ENCODE results near the gene CHD5.

The CHD5 gene

DNA sequence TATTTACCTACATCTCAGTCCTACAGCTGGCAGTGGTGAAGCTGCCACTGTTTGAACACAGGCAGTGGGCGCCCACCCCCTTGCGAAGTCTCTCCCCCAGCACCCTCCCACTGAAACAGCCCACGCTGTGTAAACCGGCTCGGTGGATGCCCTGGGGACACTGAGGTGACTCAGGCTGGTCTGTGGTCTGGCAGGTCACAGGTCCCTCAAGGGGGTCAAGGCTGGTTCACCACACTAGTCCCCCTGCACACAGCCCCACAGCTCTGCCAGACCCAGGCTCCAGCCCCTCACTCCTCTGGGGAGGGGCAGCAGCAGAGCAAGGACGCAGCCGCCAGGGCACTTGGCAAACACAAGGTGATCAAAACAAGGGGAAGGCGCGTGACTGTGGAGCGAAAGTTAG, 7.6 kb downstream of the CHD5 start:
- no peak for DNase-seq (ENCODE audit: low read depth)

DNA sequence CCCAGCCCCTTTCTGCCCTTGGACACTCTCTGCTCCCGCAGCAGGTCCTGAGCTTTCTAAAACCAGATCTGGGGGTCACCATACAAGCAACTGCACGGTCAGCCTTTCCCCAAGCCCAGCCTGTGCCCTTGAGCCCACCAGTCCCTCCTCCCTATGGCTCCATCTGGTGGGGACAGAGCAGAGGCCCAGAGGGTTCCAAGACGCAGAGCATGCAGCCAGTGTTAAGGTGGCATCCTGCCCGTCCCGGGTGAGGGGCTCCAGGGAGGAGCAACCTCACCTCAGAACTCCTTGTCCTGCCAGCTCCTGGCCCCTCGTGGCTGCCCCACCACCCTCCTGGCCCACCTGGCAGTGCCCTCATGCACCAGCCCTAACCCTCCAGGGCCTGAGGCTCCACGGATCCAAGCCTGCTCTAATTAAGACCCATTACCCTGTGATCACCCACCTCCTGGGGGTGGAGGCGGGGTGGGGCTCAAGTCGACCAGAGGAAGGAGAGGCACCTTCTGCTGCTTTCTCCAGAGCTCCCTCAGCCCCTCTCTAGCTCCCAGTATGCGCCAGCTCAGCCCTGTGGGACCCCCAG, 8.5 kb downstream of the CHD5 start:
- no peak for DNase-seq (ENCODE audit: low read depth)

DNA sequence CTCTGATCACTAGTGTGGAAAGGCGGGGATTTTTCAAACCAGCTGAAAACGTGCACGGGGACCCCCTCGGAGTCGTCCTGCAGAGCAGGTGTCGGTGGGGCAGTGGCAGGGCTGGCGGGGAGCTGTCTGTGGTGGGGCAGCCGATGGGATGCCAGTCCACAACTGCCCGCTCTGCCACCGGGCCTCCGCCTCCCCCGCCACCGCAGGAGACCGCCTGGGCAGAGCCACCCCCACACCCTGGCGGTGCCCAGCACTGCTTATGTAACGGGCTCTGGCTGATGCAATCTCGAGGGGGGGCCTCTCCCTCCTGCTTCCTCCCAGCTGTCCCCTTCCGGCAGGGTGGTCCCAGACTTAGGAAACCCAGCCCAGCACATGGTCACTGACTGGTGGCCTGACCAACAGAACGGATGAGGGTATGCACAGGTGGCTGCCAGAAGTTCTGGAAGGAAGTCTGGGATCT, 9.3 kb downstream of the CHD5 start:
- no peak for DNase-seq (ENCODE audit: low read depth)

DNA sequence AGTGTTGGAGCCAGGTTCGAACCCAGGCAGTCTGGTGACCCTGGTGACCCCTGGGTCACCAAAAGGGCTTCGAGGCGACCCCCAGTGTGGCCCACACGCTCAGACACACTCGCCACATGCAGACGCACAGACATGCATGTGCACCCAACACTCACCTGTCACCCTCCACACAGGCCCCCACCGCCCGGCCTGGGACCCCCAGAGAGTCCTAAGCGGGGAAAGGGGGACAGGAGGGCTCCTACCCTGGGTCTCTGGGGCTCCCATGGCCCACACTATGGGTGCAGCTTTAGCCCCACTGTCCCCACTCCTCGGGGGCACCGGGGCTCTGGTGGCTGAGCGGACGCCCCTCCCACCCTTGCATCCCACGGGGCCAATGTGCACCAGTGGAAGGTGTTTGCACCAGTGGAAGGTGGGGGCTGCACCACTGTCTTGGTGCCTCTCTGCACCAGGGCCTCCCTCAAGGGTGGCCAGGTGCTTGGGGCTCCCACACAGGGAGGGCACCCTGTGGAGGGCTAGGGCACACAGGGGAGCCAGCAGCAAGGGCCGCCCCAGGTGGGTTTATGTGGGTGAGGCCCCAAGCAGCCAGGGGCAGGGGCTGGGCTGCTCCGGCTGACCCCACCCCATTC, 9.9 kb downstream of the CHD5 start:
- no peak for DNase-seq (ENCODE audit: low read depth)

DNA sequence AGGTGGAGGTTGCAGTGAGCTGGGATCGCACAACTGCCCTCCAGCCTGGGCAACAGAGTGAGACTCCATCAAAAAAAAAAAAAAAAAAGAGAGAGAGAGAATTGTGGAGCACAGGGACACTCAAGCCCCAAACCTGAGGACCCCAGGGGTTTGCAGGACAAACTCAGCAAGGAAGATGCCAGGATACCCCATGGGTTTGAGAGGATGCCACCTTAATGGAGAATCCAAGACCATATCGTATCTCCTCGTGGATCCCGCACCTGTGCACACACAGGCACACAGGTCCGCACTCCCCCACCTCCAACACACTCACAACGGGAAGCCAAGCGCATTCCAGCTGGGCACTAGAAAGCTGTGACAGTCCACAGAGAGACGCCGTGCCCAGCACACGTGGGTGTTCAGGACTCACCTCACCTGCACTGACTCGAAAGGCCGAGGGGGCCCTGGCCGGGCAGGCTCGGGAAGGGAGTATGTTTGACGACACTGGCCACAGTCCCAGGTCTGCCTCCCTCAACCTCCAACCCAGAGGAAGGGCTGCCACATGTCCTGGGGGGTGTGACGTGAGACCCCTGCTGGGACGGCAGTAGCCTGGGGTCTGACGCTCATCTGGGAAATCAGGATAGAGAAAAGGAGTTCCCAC, 11.1 kb downstream of the CHD5 start:
- DNase-seq (ENCODE audit: low read depth), result no peak

DNA sequence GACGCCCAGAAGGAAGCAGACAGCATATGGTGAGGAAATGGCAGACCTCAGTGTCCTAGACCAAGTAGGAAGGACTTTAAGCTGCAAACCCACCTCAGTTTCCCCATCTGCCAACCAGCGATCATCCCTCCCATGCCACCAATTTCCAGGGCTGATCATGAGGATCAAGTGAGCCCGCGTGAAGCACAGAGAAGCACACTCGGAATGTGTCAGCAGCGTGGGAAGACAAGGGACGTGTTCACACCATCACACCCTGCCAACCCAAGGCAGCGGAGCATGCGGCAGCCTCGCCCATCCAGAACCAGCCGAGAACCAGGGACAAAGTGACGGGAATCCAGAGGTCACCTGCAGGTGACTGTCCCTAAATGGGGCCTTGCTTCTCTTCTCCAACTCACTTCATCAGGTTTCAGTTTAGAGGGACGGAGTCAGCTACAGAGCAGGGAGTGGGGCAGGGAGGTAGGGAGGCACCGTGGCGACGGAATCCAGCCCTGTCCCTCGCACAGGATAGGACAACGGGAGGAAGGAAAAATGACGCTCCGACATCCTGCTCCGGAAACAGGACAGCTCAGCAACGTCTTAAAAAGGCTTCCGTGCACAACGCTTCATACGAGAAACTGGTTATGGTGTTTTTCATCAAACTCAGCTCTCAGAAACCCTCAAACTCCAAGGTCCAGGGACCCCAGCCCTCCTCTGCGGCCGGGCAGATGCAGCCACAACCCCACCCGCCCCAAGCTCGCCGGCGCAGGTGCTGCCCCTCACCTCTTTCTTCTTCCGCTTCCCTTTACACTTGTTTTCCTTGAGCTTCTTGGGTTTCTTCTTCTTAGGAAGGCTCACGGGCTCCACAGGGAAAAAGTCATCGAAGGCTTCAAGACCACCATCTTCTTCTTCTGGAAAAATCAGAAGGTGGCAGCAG, 12.5 kb downstream of the CHD5 start:
- no peak for DNase-seq (ENCODE audit: low read depth)

DNA sequence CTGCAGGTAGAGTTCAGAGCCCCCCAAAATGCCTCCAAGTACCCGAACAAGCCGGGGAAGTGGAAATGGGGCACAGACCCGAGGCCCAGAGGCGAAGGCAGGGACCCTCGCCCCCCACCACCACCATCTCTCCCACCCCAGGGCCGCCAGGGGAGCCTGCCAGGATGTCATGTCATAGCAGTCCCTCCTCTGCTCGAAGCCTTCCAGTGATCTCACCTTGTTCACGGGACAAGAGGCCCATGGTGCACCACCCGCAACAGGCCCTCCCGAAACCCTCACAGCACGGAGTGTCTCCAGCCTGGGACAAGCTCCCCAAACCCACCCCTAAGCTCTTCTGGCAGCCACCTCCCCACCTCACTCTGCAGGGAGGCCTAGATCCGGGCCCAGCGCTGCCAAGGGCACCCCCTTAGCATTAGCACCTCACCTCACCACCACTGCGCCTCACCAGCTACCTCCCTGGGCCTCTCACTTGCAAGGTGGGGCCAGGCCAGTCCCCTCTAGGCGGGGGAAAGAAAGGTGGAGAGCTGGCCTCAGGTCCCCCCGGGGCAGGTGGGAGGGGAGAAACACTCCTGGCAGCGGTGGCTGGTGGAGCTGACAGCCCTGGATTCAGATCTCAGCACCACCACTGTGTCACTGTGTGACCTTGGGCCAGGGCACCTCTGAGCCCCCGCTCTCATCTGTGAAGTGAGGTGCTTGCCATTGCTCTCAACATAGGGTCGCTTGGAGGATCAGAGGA, 13.3 kb downstream of the CHD5 start:
- DNase-seq (ENCODE audit: low read depth), result no peak

DNA sequence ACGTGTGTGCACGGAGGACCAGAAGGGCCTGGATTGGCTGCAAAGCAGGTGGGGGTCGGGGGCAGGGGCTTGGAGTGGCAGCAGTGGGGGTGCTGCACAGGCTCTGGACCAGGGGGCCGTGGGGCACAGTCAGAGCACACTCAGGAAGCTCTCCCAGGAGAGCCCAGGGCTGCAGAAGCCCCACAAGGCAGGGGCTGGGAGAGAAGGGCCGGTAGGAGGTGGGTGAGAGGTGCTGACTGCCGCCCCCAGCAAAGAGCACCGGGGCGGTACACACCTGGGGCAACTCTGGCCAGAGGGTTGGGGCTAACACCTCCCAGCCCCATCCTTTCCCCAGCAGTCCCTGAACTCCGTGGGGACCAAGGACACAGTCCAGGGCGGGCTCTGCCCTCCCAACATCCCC, 13.9 kb downstream of the CHD5 start:
- DNase-seq (ENCODE audit: low read depth), result no peak

DNA sequence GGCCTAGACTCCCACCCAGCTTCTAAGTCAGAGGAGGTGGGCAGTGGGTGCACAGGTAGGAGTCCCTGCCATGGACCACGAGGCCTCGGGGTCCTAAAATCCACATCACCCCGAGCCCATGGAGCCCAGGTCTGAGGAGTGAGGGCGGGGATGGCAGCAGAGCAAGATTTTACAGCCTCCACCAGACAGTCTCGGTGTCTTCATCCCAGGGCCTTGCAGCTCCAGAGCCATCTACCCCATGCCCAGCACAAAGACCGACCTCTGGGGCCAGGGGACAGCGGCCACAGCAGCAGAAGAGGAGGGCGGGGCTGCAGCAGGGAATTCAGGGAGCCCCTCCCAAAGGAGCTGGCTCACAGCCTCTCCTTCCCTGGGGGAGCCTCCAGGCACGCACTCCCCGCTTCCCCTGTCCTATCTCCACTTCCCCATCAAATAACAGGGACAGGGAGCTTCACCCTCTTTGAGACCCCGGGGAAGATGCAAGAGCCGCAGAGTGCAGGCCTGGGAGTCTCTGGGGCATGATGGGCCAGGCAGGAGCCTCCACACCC, 14.6 kb downstream of the CHD5 start:
- no peak for DNase-seq (ENCODE audit: low read depth)

DNA sequence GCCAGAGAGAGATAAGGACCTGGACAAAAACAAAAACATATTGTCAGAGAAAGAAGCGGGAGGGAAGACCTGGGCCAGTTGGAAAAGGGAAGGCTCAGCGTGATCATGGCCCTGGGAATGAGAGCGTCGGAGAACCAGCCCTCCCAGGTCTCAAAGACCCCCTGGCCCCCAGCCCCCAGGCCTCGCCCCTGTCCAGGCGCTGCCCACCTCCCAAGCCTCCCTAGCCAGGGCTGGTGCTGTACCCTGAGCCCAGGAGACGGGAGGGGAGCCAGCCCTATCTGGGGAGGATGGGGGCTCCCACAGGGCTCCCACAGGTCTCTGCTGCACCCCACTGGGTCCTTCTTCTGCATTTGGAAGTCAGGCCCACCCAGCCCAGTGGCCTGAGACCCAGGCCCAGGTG, 15.1 kb downstream of the CHD5 start:
- no peak for DNase-seq (ENCODE audit: low read depth)

DNA sequence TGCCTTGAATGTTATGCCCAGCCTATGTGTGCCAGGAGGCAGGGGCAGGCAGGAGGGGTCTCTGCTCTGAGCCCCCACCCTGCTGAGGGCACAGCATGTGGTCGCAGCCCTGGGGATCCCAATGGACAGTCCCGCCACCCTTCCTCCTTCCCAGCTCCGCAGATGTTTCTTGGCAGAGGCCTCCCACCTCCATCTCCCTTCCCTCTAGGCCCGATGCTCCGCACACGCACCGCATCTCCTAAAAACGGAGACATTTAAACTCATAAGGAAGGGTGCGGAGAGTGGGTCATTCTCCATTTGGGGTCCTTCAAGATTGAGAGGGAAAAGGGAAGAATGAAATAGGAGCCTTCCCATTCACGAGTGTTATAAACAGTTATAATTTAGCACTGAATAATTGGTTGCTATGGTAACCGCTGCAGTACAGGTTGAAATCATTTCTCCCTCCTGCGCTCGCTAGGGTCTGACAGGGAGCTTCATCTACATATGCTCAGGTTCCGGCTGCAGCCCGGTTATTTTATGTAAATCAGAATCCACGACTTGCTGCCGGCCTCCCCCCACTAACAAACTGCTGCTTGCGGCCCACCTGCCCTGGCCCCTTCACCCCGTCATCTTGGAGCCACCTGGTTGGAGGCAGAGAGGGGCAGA, 16.0 kb downstream of the CHD5 start:
- DNase-seq (ENCODE audit: low read depth), result no peak

DNA sequence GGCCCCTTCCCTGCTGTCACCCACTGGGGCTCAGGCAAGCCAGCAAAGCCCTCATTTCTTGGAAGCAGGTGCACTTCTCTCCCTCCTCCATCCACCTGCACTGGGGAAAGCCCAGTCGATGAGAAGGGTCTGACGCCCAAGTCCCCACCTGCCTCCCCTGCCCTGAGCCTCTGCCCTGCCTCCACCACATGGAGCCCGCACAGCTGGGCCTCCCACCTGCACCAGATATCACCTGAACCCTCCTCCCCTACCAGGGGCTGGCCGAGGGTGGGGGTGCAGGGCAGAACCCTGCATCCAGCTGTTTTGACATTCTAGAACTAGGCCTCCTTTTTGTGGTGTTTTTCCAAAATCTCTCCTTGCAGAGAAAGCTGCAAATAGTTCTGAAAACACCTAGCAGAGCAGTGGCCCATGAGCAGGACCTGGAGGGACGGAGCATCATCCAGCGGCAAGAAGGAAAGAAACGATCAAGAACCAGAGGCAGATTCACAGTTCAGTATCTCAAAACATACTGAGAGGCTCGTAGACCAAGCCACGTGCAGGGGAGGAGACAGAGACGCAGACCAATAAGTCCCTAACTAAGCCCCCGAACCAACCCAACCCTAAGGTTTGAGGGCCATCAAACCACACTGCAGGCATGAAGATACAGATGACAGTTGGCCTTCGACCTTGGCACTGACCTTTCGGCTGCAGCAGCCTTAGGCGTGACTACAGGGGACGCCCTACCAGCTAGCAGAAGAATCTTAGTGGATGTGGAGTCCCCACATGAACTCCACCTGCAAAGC, 16.7 kb downstream of the CHD5 start:
- DNase-seq (ENCODE audit: low read depth), result no peak

DNA sequence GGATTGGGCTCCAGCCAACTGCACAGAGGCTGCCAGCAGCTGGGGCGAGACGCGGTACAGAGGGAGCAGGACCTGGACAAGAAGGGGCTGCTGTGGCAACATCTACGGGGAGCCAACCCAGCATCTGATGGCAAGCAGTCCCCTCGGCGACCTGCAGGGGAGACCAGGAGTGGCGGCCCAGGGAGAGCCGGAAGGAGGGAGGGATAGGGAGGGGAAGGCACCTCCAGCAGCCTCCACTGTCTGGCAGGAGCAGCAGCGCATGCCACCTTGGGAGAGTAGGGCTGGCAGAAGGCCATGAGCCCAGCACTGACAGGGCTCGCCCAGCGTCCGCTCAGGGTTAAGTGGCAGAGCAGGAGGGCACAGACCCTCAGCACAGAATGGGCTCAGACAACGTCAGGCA, 17.3 kb downstream of the CHD5 start:
- no peak for DNase-seq (ENCODE audit: low read depth)

DNA sequence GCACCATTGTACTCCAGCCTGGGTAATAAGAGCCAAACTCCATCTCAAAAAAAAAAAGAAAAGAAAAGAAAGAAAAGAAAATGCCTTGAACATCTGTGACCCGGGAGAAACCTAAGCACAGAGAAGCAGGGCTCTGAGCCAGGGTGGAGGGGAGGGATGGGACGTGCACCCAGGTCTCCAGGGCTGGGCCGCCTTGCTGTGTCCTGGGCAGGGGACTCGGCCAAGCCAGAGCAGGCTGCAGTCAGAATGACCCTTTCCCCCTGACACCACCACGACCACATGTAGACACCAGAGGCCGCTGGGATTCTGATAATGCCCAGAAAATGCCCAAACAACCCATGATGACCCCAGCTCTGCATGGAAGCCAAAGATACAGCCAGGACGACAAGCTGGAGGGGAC, 17.8 kb downstream of the CHD5 start:
- DNase-seq (ENCODE audit: low read depth), result no peak

DNA sequence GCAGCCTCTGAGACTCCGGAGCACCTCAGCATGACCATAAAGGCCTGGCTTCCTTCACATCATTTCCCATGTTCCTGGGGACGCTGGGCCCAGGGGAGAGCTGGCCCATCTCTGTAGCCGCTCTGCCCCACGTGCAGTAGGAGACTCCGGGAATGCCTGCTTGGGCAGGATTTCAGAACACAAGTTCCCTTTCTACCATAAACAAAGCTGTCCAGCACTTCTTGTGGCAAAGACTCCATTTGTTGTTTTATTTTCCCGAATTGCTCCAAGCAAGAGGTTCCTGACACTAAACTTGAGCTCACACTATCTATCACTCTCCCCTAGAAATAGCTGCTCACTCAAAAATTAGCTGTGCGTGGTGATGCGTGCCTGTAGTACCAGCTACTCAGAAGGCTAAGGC, 21.9 kb downstream of the CHD5 start:
- DNase-seq (ENCODE audit: low read depth), result no peak

DNA sequence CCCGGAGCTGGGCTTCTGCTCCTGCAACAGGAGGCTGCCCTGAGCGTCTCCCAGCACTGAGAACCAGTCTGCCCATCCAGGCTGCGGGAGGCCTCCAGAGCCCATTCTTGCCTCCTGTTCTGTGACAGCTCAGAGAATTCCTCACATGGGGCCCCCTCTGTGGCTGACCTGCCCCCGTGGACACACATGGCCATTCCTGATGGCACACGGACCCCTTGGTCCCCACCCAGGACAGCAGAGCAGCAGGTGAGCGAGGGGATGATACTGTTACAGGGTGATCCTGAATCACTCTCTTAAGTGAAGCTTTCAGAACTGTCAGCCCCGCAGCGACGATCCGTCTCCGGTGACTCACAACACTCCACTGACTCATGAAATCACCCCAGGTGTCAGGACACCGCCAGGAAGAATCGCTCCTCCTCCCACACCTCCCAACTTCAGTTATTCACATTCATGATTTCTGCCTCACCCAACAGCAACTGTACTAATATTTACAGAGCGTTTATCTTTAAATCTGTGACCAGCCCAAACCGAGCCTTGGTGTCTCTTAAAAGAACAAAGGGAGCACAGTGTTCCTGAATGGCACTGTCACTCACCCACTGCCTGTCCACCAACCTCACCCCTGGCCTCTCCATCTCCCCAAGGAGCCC, 22.5 kb downstream of the CHD5 start:
- no peak for DNase-seq (ENCODE audit: low read depth)

DNA sequence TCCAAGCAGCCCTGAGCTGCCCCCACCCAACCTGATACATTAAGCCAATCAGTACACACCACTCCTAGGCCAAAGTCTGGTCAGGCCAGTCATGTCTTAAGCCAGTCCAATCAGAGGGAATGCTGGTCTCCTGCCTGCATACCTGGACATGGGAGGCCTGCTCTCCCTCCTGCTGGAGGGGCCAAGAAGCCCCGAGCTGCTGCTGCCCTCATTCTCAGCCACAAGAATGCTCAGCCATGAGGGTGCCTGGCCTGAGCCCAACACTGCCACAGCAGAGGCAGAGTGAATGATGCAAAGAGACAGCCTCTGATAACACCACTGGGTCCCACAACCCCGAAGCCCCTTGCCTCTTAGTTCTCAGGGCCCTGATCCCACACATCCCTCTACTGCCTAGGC, 23.0 kb downstream of the CHD5 start:
- DNase-seq (ENCODE audit: low read depth), result no peak

DNA sequence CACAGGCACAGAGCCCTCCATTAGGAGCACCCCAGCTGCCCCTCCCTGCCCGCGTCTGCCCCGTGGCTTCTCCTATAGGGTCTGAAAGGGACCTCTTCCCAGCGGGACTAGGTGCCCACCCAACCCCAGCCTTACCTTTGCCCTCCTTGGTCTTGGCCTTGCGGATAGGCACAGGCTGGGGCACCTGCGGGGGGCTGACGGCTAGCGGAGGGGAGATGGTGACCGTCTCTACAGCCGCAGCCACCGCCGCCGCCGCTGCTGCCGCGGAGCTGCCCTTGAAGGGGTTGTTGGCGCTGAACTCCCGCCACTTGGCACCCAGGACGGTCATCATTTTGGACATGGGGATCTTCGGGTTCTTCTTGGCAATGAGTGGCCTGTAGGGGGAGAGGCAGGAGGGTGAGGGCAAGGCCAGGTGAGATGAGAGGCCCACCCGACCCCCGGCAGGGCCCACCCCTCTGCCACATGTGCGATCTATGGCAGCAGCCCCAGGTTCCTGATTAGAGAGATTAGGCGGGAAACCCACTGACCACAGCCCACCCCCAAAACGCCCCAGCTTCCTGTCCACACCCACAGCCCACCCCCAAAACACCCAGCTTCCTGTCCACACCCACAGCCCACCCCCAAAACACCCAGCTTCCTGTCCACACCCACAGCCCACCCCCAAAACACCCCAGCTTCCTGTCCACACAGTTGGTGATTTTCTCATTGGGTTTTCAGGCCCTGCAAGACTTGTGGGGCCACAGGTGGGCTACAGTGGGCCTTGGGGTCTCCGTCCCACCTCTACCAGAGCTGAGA, 25.4 kb downstream of the CHD5 start:
- DNase-seq (ENCODE audit: low read depth), result peak; percentile 91

DNA sequence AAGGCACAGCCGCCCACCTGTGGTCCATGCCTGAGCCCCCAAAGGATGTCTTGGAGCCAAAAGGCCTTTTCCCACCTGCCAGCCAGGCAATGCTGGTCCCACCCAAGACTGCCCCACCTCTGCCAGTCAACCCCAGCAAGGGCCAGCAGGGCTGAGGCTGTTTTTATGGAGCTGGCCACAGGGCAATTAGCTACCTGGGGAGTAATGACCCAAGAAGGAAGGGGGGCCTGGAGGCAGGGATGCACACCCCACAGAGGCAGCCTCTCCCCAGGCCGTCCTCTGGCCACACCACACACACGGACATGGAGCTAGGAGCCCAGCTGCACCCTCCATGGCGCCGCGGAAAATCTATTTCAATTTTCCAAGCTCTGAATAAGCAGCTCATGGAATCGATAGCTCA, 27.2 kb downstream of the CHD5 start:
- no peak for DNase-seq (ENCODE audit: low read depth)

Measured in CMK (cell line).